K562 (cell line): ENCODE data around the gene OTUD5. TPM values are rescaled to one million over a fixed set of nuclear protein-coding genes. Genes with fewer than 3 reads are reported as not detected.

Experiments
- AFF1 ChIP-seq, 2 experiments: fragments of 450-650 bp; IDR thresholded peaks; 2 replicates each; pipeline ENCODE4 v1.6.1; 2018; ENCODE audit warnings: mild to moderate bottlenecking in 2 of 2, low read depth in 1 of 2; ENCODE audit not compliant: partially characterized antibody in 2 of 2
- ARNT ChIP-seq, 2 experiments: fragments of 450-650 bp; IDR thresholded peaks; 2 replicates each; pipeline ENCODE4 v1.6.1; 2016; ENCODE audit warnings: mild to moderate bottlenecking in 1 of 2
- CBX2 ChIP-seq: fragments of 200-600 bp; sonication (generic); IDR thresholded peaks from one replicate; pipeline ENCODE4 v1.6.1; 2012; ENCODE audit warnings: mild to moderate bottlenecking, low read length, inconsistent platforms; ENCODE audit not compliant: insufficient read depth, poor library complexity, severe bottlenecking
- GATA2 ChIP-seq: sonication (generic); formaldehyde crosslinking; IDR thresholded peaks from 2 replicates; pipeline ENCODE4 v1.4.0; 2020; ENCODE audit warnings: mild to moderate bottlenecking, missing genetic modification reagents
- GATAD2A ChIP-seq: fragments of 450-650 bp; IDR thresholded peaks from 2 replicates; pipeline ENCODE4 v1.6.1; 2017
- MTA3 ChIP-seq: fragments of 450-650 bp; formaldehyde crosslinking; IDR thresholded peaks from 2 replicates; pipeline ENCODE4 v1.6.1; 2017; ENCODE audit warnings: mild to moderate bottlenecking, borderline replicate concordance
- NCOA2 ChIP-seq, 2 experiments: fragments of 450-650 bp; IDR thresholded peaks; 2 replicates each; pipeline ENCODE4 v1.6.1; 2018; ENCODE audit warnings: mild to moderate bottlenecking in 2 of 2, moderate library complexity in 1 of 2; ENCODE audit not compliant: partially characterized antibody in 2 of 2
- POLR2A ChIP-seq: fragments of 450-650 bp; conservative IDR thresholded peaks from 2 replicates; pipeline ENCODE4 v1.6.1; 2016
- POLR2B ChIP-seq: fragments of 450-650 bp; IDR thresholded peaks from 2 replicates; pipeline ENCODE4 v1.6.1; 2018; ENCODE audit warnings: low read depth; ENCODE audit not compliant: partially characterized antibody
- RUNX1 ChIP-seq: sonication (generic); IDR thresholded peaks from 2 replicates; pipeline ENCODE4 v1.6.1; 2016; ENCODE audit warnings: antibody characterized with exemption, low read depth
- SMARCE1 ChIP-seq: fragments of 450-650 bp; IDR thresholded peaks from 2 replicates; pipeline ENCODE4 v1.7.1; 2016; ENCODE audit warnings: mild to moderate bottlenecking
- TCFL5 ChIP-seq: fragments of 250-450 bp; sonication (Bioruptor Pico); conservative IDR thresholded peaks from 2 replicates; pipeline ENCODE4 v1.6.1; 2021; ENCODE audit warnings: mild to moderate bottlenecking, moderate library complexity, matching md5 sums
- ZNF23 ChIP-seq: fragments of 250-450 bp; sonication (Bioruptor Pico); IDR thresholded peaks from 2 replicates; pipeline ENCODE4 v1.4.0; 2020; ENCODE audit warnings: mild to moderate bottlenecking
- ZNF41 ChIP-seq: fragments of 250-450 bp; sonication (Bioruptor Pico); conservative IDR thresholded peaks from 2 replicates; pipeline ENCODE4 v1.4.0; 2020; ENCODE audit warnings: mild to moderate bottlenecking
- ZNF584 ChIP-seq: fragments of 200-800 bp; sonication (Bioruptor generic); IDR thresholded peaks from 2 replicates; pipeline ENCODE4 v1.6.1; 2016; ENCODE audit warnings: low read depth, mild to moderate bottlenecking, missing genetic modification characterization, missing compliant biosample characterization
- ZNF586 ChIP-seq: fragments of 450-650 bp; formaldehyde crosslinking; conservative IDR thresholded peaks from 2 replicates; pipeline ENCODE4 v1.4.0; 2020; ENCODE audit warnings: mild to moderate bottlenecking, moderate library complexity
- ZNF717 ChIP-seq: fragments of 250-450 bp; sonication (Bioruptor Pico); IDR thresholded peaks from 2 replicates; pipeline ENCODE4 v1.5.0; 2021
- ZNF766 ChIP-seq: fragments of 200-800 bp; sonication (Bioruptor generic); conservative IDR thresholded peaks from 2 replicates; pipeline ENCODE4 v1.6.1; 2016; ENCODE audit warnings: missing genetic modification characterization, missing compliant biosample characterization
- polyA plus RNA-seq, 8 experiments: library from polyadenylated mRNA; depleted of rRNA in 4 of 8; stranded (reverse) in 5 of 8; unstranded in 3 of 8; fragments of >200 nt; fragmentation: Nextera tagmentation in 2 of 8; fragmentation: Illumina TruSeq in 1 of 8; extraction: Ambion mirVana in 2 of 8; extraction: Trizol in 1 of 8; gene quantifications; 2 replicates each; pipeline versions ENCODE4 v1.2.1 to v1.2.3, GENCODE V29; 2011 to 2014; ENCODE audit warnings: inconsistent platforms in 1 of 8, missing spikeins in 1 of 8
- total RNA-seq, 7 experiments: library from RNA; depleted of rRNA in 6 of 7; stranded (reverse); fragments of >200 nt in 6 of 7; fragmentation: Illumina TruSeq in 2 of 7; extraction: Trizol in 2 of 7; gene quantifications; 2 replicates each; pipeline versions ENCODE4 v1.2.1 to v1.2.3, GENCODE V29; 2011 to 2021; ENCODE audit warnings: low replicate concordance in 1 of 7
- TF ChIP-seq, protein P1 (sequence below): fragments of 250-450 bp; sonication (Bioruptor Pico); IDR thresholded peaks from 2 replicates; pipeline ENCODE4 v1.5.0; 2021; ENCODE audit warnings: mild to moderate bottlenecking, borderline replicate concordance

OTUD5 gene
- total and polyA plus RNA-seq, 9 of the 15 experiments (the other 6 are each of a cell fraction or from before 2014, with no cell fraction given): 3.6 to 102 (median 59.0) TPM

GRCh38 chrX:48957477-48957826, at the start of gene OTUD5 (continued):
- TF ChIP-seq POLR2B (no peak), NCOA2 (IDR thresholded peaks at IDR 0.05; ENCODE audit: partially characterized antibody in 2 of 2) (no peak), TCFL5 (CRISPR knock-in tag) (no peak), ZNF766 (CRISPR knock-in tag) (no peak; the same call in 1 of the 2 replicates), ARNT (IDR thresholded peaks at IDR 0.05) (no peak), RUNX1 (no peak), ZNF717 (CRISPR knock-in tag) (no peak), ZNF586 (CRISPR knock-in tag) (no peak), POLR2A (peak; percentile 44; the same call in 1 of the 2 replicates), AFF1 (IDR thresholded peaks at IDR 0.05; ENCODE audit: low read depth in 1 of 2, partially characterized antibody in 2 of 2) (peak in 1 of 2 experiments; percentile 54), MTA3 (peak; percentile 19), ZNF41 (CRISPR knock-in tag) (0 out of 2 replicates have a peak, but pooled peaks have one; percentile 9), GATAD2A (no peak), ZNF23 (CRISPR knock-in tag) (no peak), GATA2 (CRISPR knock-in tag) (no peak), SMARCE1 (no peak), CBX2 (no peak), ZNF584 (CRISPR knock-in tag) (no peak)
- TF ChIP-seq, protein P1, sequence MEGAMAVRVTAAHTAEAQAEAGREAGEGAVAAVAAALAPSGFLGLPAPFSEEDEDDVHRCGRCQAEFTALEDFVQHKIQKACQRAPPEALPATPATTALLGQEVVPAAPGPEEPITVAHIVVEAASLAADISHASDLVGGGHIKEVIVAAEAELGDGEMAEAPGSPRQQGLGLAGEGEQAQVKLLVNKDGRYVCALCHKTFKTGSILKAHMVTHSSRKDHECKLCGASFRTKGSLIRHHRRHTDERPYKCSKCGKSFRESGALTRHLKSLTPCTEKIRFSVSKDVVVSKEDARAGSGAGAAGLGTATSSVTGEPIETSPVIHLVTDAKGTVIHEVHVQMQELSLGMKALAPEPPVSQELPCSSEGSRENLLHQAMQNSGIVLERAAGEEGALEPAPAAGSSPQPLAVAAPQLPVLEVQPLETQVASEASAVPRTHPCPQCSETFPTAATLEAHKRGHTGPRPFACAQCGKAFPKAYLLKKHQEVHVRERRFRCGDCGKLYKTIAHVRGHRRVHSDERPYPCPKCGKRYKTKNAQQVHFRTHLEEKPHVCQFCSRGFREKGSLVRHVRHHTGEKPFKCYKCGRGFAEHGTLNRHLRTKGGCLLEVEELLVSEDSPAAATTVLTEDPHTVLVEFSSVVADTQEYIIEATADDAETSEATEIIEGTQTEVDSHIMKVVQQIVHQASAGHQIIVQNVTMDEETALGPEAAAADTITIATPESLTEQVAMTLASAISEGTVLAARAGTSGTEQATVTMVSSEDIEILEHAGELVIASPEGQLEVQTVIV: no peak
